Neutrophil (primary cell): Measurements from ENCODE around the gene DAB2.

Source experiments
- H3K27ac ChIP-seq: fragments of 200-600 bp; sonication (generic); 2 replicates; pipeline ENCODE4 v1.5.1; 2016; ENCODE audit warnings: mild to moderate bottlenecking, moderate library complexity
- H3K27me3 ChIP-seq: fragments of 200-600 bp; sonication (generic); 2 replicates; pipeline ENCODE4 v1.6.0; 2016; ENCODE audit warnings: mild to moderate bottlenecking
- H3K36me3 ChIP-seq: fragments of 200-600 bp; sonication (generic); 2 replicates; pipeline ENCODE4 v1.5.1; 2017
- H3K4me1 ChIP-seq, 2 experiments: fragments of 200-600 bp in 1 of 2; sonication (generic) in 1 of 2; 1 replicate in 1 of 2; 2 replicates in 1 of 2; pipeline versions ENCODE4 v1.5.1 to v1.6.1; 2013 to 2016; ENCODE audit warnings: low read depth in 1 of 2, low read length in 1 of 2, mild to moderate bottlenecking in 1 of 2, moderate library complexity in 1 of 2; ENCODE audit not compliant: control insufficient read depth in 1 of 2, insufficient read depth in 1 of 2
- H3K4me3 ChIP-seq, 2 experiments: fragments of 200-600 bp in 1 of 2; sonication (generic) in 1 of 2; 1 replicate in 1 of 2; 2 replicates in 1 of 2; pipeline ENCODE4 v1.5.1; 2013 to 2016; ENCODE audit warnings: low read depth in 1 of 2, low read length in 1 of 2, mild to moderate bottlenecking in 1 of 2, moderate library complexity in 1 of 2
- H3K9me3 ChIP-seq: fragments of 200-600 bp; sonication (generic); 2 replicates; pipeline ENCODE4 v1.5.1; 2016
- TF ChIP-seq, protein P1 (sequence below): fragments of 200-600 bp; sonication (generic); IDR thresholded peaks from 2 replicates; pipeline ENCODE4 v1.5.1; 2016; ENCODE audit warnings: antibody characterized with exemption

Gene DAB2

GRCh38 chr5:39363217-39363616, 61.6 kb downstream of the DAB2 start:
- H3K9me3 ChIP-seq = no peaks in the 10 kb centered on the region
- H3K27me3 ChIP-seq = no peaks in the 10 kb centered on the region
- TF ChIP-seq, protein P1, sequence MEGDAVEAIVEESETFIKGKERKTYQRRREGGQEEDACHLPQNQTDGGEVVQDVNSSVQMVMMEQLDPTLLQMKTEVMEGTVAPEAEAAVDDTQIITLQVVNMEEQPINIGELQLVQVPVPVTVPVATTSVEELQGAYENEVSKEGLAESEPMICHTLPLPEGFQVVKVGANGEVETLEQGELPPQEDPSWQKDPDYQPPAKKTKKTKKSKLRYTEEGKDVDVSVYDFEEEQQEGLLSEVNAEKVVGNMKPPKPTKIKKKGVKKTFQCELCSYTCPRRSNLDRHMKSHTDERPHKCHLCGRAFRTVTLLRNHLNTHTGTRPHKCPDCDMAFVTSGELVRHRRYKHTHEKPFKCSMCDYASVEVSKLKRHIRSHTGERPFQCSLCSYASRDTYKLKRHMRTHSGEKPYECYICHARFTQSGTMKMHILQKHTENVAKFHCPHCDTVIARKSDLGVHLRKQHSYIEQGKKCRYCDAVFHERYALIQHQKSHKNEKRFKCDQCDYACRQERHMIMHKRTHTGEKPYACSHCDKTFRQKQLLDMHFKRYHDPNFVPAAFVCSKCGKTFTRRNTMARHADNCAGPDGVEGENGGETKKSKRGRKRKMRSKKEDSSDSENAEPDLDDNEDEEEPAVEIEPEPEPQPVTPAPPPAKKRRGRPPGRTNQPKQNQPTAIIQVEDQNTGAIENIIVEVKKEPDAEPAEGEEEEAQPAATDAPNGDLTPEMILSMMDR = no peak
- H3K27ac ChIP-seq = no peak overlapping the region
- no peak overlapping the region for H3K4me3 ChIP-seq
- H3K4me1 ChIP-seq = no peaks in the 10 kb centered on the region
- H3K36me3 ChIP-seq = no peaks in the 10 kb centered on the region

DNA sequence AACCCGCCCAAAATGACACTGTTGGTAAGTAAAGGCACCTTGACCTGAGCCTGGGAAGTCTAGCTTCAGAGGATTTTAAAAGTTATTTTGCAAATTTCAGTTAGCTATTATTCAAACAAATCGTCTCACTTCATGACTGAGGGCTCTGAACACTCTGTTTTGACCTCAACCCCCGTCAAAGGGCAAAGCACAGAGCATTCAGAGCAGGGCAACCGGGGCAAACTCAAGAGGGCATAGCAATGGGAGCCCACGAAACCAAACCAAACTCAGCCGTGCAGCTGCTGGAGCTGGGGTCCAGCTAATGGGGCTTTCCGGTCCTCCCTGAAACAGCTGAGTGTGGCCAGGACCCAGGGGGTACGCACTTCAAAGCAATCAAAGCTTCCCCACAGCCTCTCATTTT, 62.1 kb downstream of the DAB2 start:
- Histone ChIP-seq H3K27me3 (no peaks in the 10 kb centered on the region), H3K27ac (no peak overlapping the region), H3K4me3 (no peak overlapping the region), H3K9me3 (no peaks in the 10 kb centered on the region), H3K36me3 (no peaks in the 10 kb centered on the region), H3K4me1 (no peaks in the 10 kb centered on the region)
- TF ChIP-seq, protein P1 = no peak

DNA sequence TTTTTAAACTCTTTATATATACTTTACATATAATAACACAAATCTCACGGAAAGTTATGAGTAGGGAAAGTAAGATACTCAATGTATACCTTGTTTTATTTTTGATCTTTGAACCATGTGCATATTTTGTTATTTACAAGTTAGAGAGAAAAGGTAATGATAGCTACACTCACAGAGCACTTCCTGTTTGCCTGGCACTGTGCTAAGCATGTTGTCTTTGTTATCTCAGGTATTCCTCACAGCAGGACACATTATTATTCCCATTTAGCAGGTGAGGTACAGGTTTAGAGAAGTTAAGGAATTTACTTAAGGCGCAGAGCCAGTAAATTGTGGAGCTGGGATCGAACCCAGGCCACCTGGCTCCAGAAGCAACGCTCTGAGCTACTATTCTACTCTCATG, 63.5 kb downstream of the DAB2 start:
- TF ChIP-seq, protein P1 = no peak
- Histone ChIP-seq H3K27ac (no peak overlapping the region), H3K27me3 (no peaks in the 10 kb centered on the region), H3K36me3 (no peaks in the 10 kb centered on the region), H3K4me1 (no peaks in the 10 kb centered on the region), H3K9me3 (no peaks in the 10 kb centered on the region), H3K4me3 (no peak overlapping the region)

- Histone ChIP-seq H3K4me3 (no peak overlapping the region), H3K4me1 (no peaks in the 10 kb centered on the region), H3K27me3 (no peaks in the 10 kb centered on the region), H3K27ac (no peak overlapping the region), H3K36me3 (no peaks in the 10 kb centered on the region), H3K9me3 (no peaks in the 10 kb centered on the region)
- TF ChIP-seq, protein P1 = no peak
Measured at GRCh38 chr5:39360471-39361111, 64.2 kb downstream of the DAB2 start.

DNA sequence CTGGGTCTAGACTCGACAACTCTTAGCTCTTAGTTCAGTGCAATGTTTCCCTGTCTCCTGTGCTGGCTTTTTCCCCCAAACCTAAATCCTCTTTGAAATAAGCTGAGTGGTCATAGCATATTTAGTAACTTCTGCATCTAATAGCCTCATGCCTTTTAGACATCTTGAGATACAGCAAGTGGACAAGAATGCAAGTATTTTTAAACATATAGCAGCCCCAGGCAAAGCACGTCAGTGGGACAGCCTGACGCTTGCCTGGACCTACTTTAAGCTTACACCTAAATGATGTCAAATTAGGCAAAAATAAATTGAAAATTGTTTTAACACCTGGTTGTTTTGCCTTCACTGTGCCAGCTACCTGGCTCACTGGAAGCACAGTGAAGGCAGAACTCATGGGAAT, 68.5 kb downstream of the DAB2 start:
- Histone ChIP-seq H3K4me1 (no peaks in the 10 kb centered on the region), H3K9me3 (no peaks in the 10 kb centered on the region), H3K36me3 (no peaks in the 10 kb centered on the region), H3K27ac (no peak overlapping the region), H3K4me3 (no peak overlapping the region), H3K27me3 (no peaks in the 10 kb centered on the region)
- TF ChIP-seq, protein P1 = no peak
